Neuron (in vitro differentiated cells): Measurements from ENCODE around the gene ZNF664.

Source experiments
- H2AFZ ChIP-seq: one replicate; pipeline ENCODE4 v1.6.1; 2013; ENCODE audit warnings: low read depth, mild to moderate bottlenecking, inconsistent platforms, low read length, moderate library complexity
- H3K27me3 ChIP-seq: one replicate; pipeline ENCODE4 v1.6.1; 2013; ENCODE audit warnings: low read length; ENCODE audit not compliant: insufficient read depth
- H3K36me3 ChIP-seq: one replicate; pipeline ENCODE4 v1.6.1; 2013; ENCODE audit warnings: low read length; ENCODE audit not compliant: insufficient read depth
- H3K4me1 ChIP-seq: one replicate; pipeline ENCODE4 v1.6.1; 2013; ENCODE audit warnings: low read length; ENCODE audit not compliant: insufficient read depth
- H3K4me3 ChIP-seq: 2 replicates; pipeline ENCODE4 v1.5.1; 2013; ENCODE audit warnings: mild to moderate bottlenecking, low read length, moderate library complexity
- H3K9me3 ChIP-seq: one replicate; pipeline ENCODE4 v1.6.1; 2013; ENCODE audit warnings: low read length

Gene ZNF664

GRCh38 chr12:123972457-123973401 lies at the start of gene ZNF664, which contains the start of gene CCDC92:
Gene ZNF664 (plus strand): TSS chr12:123973215. CDS start chr12:124012145, 38,930 bp downstream.
Gene CCDC92 (minus strand): TSS chr12:123972831. CDS start chr12:123944305, 28,526 bp downstream.
- Histone ChIP-seq H3K4me3 (peak within 1 kb of the TSS; percentile 95), H2AFZ (peak within 1 kb of the TSS; percentile 23), H3K4me1 (peaks cover 38% of the 10 kb centered on the region)

GRCh38 chr12:123923927-123924326 lies 49.1 kb upstream of the ZNF664 start:
- H2AFZ ChIP-seq = no peak overlapping the region
- H3K36me3 ChIP-seq = no peaks in the 10 kb centered on the region
- no peaks in the 10 kb centered on the region for H3K27me3 ChIP-seq
- H3K4me1 ChIP-seq = no peaks in the 10 kb centered on the region
- H3K4me3 ChIP-seq = no peak overlapping the region
- H3K9me3 ChIP-seq = no peaks in the 10 kb centered on the region

More at GRCh38 chr12:123972457-123973401, at the start of gene ZNF664, which contains the start of gene CCDC92:
- Histone ChIP-seq H3K36me3 (peaks cover 25% of the 10 kb centered on the region), H3K27me3 (no peaks in the 10 kb centered on the region), H3K9me3 (no peaks in the 10 kb centered on the region)

GRCh38 chr12:123924539-123924938 lies 48.5 kb upstream of the ZNF664 start:
- H3K9me3 ChIP-seq = no peaks in the 10 kb centered on the region
- no peak overlapping the region for H2AFZ ChIP-seq
- no peaks in the 10 kb centered on the region for H3K4me1 ChIP-seq
- no peaks in the 10 kb centered on the region for H3K27me3 ChIP-seq
- no peaks in the 10 kb centered on the region for H3K36me3 ChIP-seq
- no peak overlapping the region for H3K4me3 ChIP-seq

- H3K27me3 ChIP-seq = no peaks in the 10 kb centered on the region
- H3K4me3 ChIP-seq = no peak overlapping the region
- no peaks in the 10 kb centered on the region for H3K4me1 ChIP-seq
Measured at GRCh38 chr12:123928274-123928865, 44.6 kb upstream of the ZNF664 start.

GRCh38 chr12:123928897-123929296 lies 44.1 kb upstream of the ZNF664 start:
- peaks cover 6% of the 10 kb centered on the region for H3K9me3 ChIP-seq
- no peaks in the 10 kb centered on the region for H3K27me3 ChIP-seq
- H3K36me3 ChIP-seq = no peaks in the 10 kb centered on the region
- H2AFZ ChIP-seq = no peak overlapping the region
- no peak overlapping the region for H3K4me3 ChIP-seq
- no peaks in the 10 kb centered on the region for H3K4me1 ChIP-seq

More at GRCh38 chr12:123928274-123928865, 44.6 kb upstream of the ZNF664 start:
- H3K36me3 ChIP-seq = no peaks in the 10 kb centered on the region
- peaks cover 5% of the 10 kb centered on the region for H3K9me3 ChIP-seq
- H2AFZ ChIP-seq = no peak overlapping the region

- no peak overlapping the region for H2AFZ ChIP-seq
- no peaks in the 10 kb centered on the region for H3K4me1 ChIP-seq
- H3K9me3 ChIP-seq = peaks cover 8% of the 10 kb centered on the region
- peaks cover 3% of the 10 kb centered on the region for H3K36me3 ChIP-seq
- no peak overlapping the region for H3K4me3 ChIP-seq
- no peaks in the 10 kb centered on the region for H3K27me3 ChIP-seq
Measured at GRCh38 chr12:123929946-123930583, 43.0 kb upstream of the ZNF664 start.

GRCh38 chr12:123931686-123932321 lies 41.2 kb upstream of the ZNF664 start:
- Histone ChIP-seq H3K36me3 (peaks cover 17% of the 10 kb centered on the region), H2AFZ (no peak overlapping the region), H3K27me3 (no peaks in the 10 kb centered on the region), H3K9me3 (peaks cover 8% of the 10 kb centered on the region), H3K4me3 (no peak overlapping the region), H3K4me1 (no peaks in the 10 kb centered on the region)

- peaks cover under 1% of the 10 kb centered on the region for H3K4me1 ChIP-seq
- no peak overlapping the region for H2AFZ ChIP-seq
- no peak overlapping the region for H3K4me3 ChIP-seq
- no peaks in the 10 kb centered on the region for H3K27me3 ChIP-seq
- H3K36me3 ChIP-seq = peaks cover 24% of the 10 kb centered on the region
- H3K9me3 ChIP-seq = peaks cover 8% of the 10 kb centered on the region
Measured at GRCh38 chr12:123933214-123933613, 39.8 kb upstream of the ZNF664 start.

GRCh38 chr12:123934016-123934620 lies 38.9 kb upstream of the ZNF664 start:
- Histone ChIP-seq H3K27me3 (no peaks in the 10 kb centered on the region), H2AFZ (no peak overlapping the region), H3K9me3 (peaks cover 8% of the 10 kb centered on the region), H3K36me3 (peaks cover 24% of the 10 kb centered on the region), H3K4me1 (peaks cover 4% of the 10 kb centered on the region), H3K4me3 (no peak overlapping the region)

GRCh38 chr12:123934829-123935228 lies 38.2 kb upstream of the ZNF664 start:
- Histone ChIP-seq H3K4me1 (peaks cover 4% of the 10 kb centered on the region), H3K27me3 (no peaks in the 10 kb centered on the region), H3K4me3 (no peak overlapping the region), H3K36me3 (peaks cover 28% of the 10 kb centered on the region), H2AFZ (no peak overlapping the region), H3K9me3 (peaks cover 8% of the 10 kb centered on the region)

GRCh38 chr12:123935956-123936355 lies 37.1 kb upstream of the ZNF664 start:
- H3K4me3 ChIP-seq = no peak overlapping the region
- peaks cover 4% of the 10 kb centered on the region for H3K4me1 ChIP-seq
- H3K36me3 ChIP-seq = peaks cover 35% of the 10 kb centered on the region
- H2AFZ ChIP-seq = no peak overlapping the region
- peaks cover 8% of the 10 kb centered on the region for H3K9me3 ChIP-seq
- no peaks in the 10 kb centered on the region for H3K27me3 ChIP-seq

GRCh38 chr12:123936471-123936870 lies 36.5 kb upstream of the ZNF664 start:
- Histone ChIP-seq H3K36me3 (peaks cover 40% of the 10 kb centered on the region), H3K4me3 (no peak overlapping the region), H3K4me1 (peaks cover 4% of the 10 kb centered on the region), H3K9me3 (peaks cover 8% of the 10 kb centered on the region), H2AFZ (no peak overlapping the region), H3K27me3 (no peaks in the 10 kb centered on the region)
